HG02852 (cell line): Measurements from ENCODE around the gene CGNL1.

Experiments
- ATAC-seq: cut with Tn5 transposase; IDR thresholded peaks from one replicate; pipeline ENCODE4 v1.9.1; 2021; ENCODE audit warnings: mild to moderate bottlenecking, moderate library complexity; ENCODE audit not compliant: unreplicated experiment

The CGNL1 gene

DNA sequence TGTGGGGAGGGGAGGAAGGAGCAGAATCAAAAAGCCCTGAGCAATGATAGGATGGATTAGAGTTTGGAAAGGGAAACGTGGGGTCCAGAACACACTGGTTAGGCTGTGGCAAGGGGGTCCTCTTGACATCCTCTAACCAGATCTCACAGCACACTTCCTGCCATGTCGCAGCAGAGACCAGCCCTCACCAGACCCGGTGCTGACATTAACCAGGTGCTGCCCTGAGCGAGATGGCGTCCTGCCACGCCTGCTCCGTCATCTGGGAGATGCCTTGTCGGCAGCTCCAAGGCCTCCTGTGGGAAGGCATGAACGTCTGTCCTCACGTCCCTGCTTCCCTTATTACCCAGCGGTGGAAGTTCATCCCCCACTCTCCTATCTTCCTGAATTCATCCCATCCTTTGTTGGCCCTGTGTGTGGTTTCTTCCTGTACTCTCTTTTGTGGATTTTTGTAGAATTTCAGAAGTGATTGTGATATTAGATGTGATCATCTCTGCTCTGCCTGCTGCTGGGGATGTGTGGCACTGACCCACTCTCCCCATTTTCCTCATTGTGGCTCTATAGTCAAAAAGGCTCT lies 186.0 kb downstream of the CGNL1 start:
- ATAC-seq = no peak

DNA sequence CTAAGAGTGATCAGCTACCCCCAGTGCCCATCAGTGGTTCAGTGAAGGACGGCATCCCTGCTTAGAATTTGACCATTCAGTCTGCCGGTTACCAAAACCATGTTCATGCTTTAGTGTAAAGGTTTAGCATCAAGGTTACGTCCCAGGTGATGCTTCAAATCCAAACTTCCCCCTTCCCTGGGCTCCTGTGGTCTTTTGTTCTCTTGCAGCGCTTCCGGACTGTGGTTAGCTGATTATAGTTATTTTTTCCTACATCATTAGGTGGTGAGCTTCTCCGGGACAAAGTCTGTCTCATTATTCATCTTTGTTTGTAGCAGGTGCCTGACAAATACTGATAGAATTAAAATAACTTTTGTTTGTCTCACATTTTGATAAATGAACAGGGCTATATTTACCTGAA lies 187.1 kb downstream of the CGNL1 start:
- ATAC-seq = no peak

DNA sequence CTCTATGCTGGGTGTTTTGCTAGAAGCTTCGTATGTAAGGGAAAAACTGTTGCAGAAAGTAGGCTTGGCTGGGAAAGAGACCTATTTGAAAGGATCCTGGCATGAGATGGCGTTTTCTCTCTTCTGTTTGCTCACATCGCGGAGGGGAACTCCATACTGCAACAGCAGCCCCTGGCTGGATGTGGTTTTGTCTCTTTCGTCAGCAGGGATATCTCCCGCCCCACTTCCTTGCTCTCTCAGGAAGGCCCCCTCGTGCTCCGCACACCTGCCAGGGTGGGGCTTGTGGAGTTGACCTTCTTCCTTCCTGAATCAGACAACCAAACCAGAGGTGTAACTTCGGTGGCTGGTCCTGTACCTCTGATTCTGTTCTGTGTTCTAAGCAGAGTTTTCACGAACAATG lies 189.0 kb downstream of the CGNL1 start:
- ATAC-seq = no peak

DNA sequence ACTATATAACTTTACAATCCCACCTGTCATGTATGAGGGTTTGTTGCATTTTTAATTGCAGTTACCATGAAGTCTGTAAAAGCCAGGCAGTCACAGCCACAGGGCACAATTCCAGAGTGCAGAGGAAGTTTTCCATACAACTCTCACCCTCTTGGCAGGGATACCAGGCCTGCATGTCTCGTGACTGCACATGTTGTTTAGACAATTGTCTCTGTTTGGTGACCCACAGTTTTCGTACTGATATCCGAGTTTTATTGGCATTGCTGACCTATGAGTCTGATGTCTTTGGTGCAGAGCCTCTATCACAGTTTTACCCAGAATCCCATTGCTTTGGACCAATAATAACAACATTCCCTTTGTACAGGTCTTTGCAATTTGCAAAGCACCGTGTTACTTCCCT lies 190.5 kb downstream of the CGNL1 start:
- ATAC-seq = no peak

DNA sequence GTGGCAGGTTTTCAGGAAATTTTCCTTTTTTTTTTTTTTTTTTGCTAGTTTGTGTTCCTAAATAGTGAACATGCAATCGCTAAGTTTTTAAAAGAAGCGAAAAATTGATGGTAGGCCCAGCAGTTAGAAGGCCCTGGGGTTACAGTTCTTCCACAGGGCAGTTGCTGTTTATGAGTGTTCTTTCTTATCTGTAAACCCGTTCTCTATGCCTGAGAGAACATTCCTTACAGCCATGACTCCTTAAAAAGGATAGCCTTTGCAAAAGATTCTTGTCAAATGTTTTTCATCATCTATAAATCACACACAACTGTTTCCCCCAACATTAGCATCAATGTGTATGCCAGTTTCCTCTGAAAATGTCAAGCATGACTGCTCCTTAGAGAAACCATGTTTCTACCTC lies 191.6 kb downstream of the CGNL1 start:
- ATAC-seq = no peak

DNA sequence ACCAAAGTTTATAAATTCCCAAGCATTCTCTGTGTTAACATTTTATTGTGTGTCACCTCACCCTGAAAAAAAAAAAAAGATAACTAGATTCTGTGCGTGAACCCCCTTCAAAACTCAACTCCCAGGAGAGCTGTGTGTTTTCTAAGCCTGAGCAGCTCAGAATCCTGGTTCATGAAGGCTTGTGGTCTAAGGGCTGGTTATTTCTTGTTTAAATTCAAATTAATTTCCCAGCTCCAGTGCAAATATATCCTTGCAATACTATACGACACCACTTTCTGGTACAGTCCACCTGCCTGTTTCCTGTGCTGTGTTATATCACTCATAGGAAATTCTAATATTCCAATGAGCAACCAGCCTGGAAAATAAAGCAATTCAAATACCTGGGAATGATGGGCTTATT lies 192.0 kb downstream of the CGNL1 start:
- ATAC-seq = no peak

DNA sequence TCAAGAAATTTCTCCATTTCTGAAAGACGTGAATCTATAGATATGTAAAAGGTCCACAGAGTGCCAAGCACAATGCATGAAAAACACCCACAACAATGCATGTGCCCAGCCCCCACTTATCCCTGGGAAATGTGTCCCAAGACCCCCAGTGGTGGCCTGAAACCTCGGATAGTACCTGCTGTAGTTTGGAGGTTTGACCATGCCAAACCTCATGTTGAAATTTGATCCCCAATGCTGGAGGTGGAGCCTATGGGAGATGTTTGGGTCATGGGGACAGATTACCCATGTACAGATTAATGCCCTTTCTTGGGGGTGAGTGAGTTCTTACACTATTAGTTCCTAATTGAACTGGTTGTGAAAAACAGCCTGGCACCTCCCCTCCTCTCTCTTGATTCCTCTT lies 194.0 kb downstream of the CGNL1 start:
- no peak for ATAC-seq

DNA sequence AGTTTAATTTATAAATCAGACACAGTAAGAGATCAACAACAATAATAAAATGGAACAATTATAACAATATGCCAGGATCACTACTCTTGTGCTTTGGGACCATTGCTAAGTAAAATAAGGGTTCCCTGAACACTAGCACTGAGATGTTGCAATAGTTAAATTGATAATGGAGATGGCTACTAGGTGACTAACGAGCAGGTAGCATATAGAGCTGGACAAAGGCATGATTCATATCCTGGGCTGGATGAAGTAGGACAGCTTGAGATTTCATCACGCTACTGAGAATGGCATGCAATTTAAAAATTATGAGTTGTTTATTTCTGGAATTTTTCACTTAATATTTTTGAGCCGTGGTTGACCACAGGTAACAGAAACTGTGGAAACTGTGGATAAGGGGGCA lies 194.7 kb downstream of the CGNL1 start:
- ATAC-seq = no peak

DNA sequence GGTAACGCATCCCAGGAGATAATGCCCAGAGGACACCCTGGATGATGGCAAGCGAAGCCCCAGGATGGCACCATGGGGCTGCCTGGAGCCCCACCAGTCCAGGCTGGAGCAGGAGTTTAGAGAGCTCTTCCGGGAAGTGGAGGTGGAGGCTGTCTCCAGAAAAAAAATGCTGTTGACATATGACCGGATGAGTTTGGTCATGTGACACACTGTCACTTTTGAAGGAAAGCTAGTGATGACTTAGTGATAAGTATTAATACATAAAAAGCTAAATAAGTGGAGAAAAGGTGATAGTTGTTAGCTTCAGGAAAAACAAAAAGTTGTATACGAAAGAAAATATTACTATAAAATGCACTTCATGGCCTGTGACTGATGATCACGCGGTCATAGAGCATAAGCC lies 195.4 kb downstream of the CGNL1 start:
- no peak for ATAC-seq

DNA sequence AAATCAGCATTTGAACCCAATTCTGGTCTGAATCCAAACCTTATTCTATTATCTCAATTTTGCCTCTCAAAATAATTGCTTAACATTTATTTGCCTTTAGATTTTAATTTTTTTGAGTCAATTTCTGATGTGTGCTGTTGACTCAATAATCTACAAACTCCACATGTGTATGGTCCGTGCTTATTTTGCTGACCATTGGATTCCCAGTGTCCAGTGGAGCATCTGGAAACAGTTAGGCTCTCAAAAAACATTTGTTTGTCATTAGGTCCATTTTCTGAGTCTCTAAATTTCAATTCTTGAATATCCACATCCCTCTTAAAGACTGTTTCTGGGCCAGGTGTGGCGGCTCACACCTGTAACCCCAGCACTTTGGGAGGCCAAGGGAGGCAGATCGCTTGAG lies 196.2 kb downstream of the CGNL1 start:
- ATAC-seq = no peak

DNA sequence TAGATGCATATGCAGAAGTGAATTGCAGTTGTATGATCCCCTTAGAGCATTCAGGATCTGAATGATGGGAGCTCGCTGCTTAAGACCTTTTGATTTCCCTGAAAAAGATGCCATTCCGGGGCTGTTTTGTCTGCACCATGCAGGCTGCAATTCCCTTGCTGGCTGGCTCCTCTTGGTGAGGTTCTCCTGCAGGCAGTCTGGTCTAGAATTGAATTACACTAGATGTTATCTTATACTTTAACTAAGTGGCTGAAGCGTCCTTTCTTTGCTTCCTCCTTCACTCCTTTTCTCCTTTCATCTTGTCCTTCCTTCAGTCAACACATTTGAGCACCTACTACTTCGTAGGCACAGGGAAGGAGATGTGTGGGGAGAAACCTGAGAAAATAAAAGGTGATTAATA lies 196.8 kb downstream of the CGNL1 start:
- ATAC-seq = no peak

DNA sequence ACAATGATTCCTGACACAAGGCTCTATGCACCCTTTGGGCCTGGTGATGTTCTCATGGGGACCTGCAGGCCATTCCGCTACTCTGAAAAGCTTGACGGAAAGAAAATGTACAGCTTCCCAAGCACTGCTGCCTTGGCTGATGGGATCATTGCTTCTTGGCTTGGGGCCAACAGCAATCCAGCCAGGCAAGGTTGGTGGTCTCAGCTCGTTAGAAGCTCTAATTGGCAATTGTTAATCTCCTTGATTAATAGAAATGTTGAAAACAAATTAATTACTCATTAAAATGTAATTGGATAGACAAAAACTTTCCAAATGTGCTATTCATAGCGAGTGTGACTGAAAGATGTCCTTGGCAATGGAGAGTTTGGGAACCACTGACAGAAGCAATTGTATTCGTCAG lies 199.1 kb downstream of the CGNL1 start:
- ATAC-seq = no peak

DNA sequence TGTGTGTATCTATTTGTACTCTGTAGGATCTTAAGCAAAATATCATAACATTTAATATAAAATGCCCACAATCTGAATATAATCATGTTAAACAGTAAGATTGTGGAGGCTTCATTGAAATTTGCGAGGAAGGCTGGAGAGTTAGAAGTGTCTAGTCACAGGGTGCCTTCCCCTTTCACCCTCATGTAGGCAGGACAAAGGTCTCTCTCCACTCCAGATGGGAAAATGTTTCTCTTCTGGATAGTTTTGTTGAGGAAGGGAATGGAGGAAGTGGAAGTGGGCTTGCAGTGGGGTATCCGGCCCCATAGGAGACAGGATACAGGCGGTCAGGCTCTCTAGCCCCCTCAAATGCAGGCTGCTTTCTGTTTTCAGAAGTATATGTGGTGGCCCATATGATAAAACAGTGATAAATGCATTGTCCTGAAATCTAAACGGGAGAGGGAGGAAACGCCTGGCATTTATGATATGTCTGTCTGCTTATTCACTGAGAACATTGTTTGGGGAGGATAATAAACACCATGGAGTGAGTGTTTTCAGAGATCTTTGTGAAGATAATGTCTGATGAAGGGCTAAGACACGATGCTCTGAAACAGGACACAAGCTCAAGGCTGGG lies 202.1 kb downstream of the CGNL1 start:
- no peak for ATAC-seq

DNA sequence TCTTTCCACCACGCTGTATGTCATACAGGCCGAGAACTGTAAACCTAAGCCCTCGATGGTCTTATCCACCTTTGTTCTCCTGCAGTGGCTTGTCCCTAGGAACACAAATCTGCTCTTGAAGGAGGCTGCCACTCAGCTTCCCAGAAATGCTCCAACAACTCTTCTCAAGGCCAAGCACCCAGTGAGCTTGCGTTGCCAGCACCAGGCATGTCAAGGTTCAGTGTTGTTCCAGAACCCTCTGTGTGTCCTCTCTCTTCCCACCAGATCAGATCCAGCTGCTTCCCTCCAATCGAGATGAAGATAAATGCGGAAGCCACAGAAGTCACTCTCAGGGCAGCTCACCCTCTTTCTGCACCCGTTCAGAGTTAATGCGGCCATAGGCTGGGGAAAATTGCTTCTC lies 204.1 kb downstream of the CGNL1 start:
- ATAC-seq = no peak

DNA sequence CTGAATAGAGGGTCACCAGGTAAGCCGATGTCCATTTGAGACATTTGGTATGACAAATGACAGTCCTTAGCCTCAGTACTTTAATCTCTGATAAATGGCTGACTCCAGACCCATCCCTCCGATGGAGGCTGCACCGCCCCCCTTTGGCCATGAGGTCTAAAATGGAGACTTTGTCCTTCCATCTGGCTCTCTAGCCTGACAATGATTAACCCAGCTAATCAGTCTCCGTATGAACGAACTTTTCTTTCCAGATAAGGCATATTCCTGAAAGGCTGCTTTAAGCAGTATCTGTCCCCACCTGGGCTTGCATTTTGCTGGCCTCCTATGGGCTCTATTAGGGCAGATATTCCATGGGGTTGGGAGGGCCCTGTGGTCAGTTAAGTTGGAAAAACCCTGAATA lies 204.6 kb downstream of the CGNL1 start:
- no peak for ATAC-seq

DNA sequence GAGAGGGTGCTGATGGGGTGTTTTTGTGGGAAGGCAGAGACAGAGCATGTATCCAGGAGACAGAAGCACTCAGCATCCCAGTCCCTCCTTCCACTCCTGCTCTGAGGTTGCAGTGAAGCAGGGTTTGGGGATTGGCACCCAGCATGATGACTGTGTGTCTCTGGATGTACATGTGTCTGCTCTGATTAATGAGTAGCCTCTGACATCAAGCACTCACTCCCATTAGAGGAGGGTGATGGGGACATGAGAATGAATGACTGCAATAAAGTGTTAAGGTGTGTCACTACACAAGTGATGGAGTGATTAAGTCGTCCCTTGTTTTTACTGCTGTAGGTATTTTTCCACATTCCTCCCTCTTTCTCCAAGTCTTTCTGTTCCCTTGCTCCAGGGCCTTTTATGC lies 205.8 kb downstream of the CGNL1 start:
- no peak for ATAC-seq

DNA sequence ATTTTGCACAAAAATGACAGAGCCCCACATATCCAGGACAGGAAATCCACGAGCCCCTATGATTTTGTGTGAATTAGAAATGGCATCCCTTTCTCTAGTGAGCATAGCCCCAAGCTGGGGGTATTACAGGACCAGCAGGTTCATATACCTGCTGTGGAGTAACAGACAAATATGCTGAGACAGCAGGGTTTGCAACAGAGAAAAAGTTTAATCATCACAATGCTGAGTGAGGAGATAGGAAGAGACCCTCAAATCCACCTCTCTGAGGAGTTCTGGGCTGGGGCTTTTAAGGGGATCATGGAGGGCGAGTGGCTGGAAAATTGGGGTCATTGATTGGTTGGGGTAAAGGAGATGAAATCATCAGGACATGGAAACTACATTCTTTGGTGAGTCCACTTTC lies 207.0 kb downstream of the CGNL1 start:
- ATAC-seq = no peak

DNA sequence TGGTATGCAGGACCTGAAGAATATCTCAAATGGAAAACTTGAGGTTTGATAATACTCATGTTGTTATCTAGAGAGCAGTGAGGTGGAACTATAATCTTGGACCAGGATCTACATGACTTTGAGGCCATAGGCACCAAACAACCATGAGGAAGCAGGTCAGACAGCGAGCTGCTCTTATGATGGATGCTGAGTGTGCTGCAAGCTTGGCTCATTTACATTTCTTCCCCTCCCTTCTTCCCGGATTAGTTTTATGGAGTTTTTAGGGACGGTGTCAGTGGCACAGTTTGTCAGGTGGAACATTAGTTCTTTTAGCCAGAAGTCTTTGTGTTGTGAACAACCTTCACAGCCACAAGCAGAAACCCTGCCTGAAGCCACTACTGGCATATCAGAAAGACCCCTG lies 207.4 kb downstream of the CGNL1 start:
- no peak for ATAC-seq

DNA sequence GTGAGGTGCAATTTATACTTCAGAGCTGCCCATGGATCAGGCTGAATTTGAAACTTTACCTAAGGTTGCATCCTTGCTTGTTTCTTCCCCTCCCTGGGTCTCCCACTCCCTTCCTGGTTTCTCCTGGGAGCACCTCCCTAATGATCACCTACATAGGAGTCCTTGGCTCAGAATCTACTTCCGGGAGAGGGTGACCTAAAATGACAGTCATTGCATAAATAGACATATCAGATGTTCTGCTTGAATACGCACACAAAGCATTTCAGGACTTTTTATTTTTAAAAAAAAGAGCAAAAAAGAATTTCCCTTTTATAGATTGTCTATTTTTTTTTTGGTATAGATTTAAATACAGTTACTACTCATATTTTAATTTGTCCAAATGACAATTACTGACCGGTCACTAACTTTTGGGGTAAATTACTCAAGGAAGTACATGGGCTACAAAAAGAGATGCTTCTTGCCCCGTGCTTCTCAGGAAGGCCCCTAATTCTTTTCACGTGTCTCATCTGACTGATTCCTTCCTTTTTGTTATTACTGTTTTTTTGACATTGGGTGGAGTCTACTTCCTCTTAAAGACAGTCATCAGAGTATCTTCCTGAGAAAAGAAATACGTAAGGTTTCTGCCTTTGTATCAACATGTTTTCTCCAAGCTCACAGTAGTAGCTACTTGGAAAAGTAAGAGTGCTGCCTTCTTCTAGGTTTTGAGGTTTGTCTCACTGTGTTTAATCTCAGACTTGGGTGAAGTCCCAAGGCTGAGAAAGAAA lies 210.5 kb downstream of the CGNL1 start:
- no peak for ATAC-seq

DNA sequence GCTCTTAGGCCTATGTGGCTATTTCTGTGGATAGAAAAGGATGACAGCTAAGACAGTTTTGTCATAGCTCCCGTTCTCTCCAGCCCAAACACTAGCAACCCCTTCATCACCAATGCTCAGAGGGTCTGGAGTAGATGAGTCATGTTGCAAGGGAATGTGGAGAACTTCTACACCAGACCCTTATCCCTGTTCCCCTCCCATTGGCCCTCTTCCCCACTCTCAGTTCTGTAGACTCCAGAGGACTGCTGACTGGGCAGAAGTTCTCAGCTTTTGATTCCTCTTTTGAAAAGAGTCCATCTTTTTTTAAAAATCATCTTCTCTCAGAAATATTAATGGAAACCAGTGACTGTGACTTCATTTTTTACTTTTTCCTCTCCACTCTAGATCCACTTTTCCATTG lies 213.0 kb downstream of the CGNL1 start:
- ATAC-seq = no peak

DNA sequence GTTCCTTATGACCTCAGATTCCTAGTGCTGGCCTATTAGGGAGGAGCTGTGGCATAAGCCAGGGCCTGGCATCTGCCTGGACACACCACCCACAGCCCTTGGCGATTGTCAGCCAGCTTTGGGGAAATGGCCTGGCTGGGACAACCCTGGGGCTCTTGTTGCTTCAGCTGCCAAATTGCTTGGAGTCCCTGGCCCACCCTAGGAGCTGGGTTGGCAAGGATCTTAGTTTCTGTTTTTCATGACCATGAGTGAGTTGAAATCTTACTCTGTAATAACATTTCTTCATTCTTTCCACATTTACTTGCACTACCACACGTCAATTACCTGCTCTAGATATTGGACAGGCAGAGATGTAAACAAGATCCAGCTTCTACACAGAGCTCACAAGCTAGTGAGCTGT lies 213.4 kb downstream of the CGNL1 start:
- no peak for ATAC-seq

DNA sequence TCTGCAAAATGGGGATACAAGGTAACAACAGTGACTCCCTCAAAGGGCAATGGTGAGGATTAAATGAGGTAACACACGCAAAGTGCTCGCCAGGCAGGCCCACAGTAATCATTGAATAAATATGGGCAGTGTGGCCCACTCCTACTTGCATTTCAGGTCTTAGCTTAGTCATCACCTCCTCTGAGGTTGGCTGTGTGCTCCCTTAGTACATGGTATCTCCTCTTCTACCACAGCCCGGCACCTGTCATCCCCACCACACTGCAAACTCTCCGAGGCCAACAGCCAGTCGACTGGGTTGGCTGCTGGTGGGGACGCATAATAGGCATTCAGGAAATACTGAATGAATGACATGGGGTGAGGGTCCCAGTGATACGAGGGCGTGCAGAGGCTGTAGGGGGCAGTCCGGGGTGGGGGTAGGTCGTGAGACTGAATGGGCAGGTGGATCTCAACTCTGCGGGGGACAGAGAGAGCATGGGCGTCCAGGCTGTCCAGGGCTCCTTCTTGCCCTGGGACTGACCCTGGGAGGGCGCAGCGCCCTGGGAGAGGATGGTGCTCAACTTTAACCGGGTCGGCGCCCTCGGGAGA lies 215.0 kb downstream of the CGNL1 start:
- ATAC-seq = no peak
